ENCODE data around the gene CNOT4. TPM values are rescaled to one million over a fixed set of nuclear protein-coding genes. Genes with fewer than 3 reads are reported as not detected.
"Not testable (repeated sequence)": the region's sequence is repeated elsewhere in the genome, so short reads cannot be mapped to it uniquely, and the experiment has no call there.

CNOT4 gene
- total RNA-seq, 1 experiment from 2014 or later: 34.3 TPM

- DNase-seq: peak; percentile 28 to 60
- Histone ChIP-seq H3K27me3 (no peaks in the 10 kb centered on the region), H3K4me1 (peaks cover 7% of the 10 kb centered on the region), H3K4me3 (no peak overlapping the region), H3K36me3 (no peaks in the 10 kb centered on the region), H3K9me3 (replicated peaks) (no peaks in the 10 kb centered on the region), H3K27ac (no peak overlapping the region)
Measured at GRCh38 chr7:135334830-135335543, 174.9 kb downstream of the CNOT4 start.

- Histone ChIP-seq H3K36me3 (no peaks in the 10 kb centered on the region), H3K4me1 (peaks cover 7% of the 10 kb centered on the region), H3K4me3 (no peak overlapping the region)
Measured at GRCh38 chr7:135333946-135334345, 176.0 kb downstream of the CNOT4 start.

DNA sequence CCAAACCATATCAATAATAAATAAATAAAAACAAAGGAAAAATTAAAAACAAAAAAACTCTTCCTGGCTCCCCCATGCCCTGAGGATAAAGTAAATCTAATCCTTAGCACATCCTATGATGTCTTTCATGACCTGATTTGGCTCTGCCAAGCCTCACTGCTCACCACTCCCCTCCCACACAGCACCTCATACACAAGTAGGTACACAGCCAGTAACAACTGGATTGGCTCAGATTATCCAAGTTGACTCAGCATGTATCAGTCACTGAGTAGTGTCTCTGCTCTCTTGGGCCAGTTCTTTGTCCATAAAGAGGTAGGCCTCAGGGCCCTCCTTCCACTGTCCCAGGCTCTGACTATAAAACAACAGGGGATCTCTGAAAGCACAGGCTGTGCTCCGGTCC lies 176.7 kb downstream of the CNOT4 start:
- DNase-seq: no peak
- no peaks in the 10 kb centered on the region for H3K36me3 ChIP-seq
- no peaks in the 10 kb centered on the region for H3K27me3 ChIP-seq
- H3K9me3 ChIP-seq (replicated peaks): no peaks in the 10 kb centered on the region
- H3K4me1 ChIP-seq: peaks cover 7% of the 10 kb centered on the region
- no peak overlapping the region for H3K27ac ChIP-seq
- no peak overlapping the region for H3K4me3 ChIP-seq

More at GRCh38 chr7:135333946-135334345, 176.0 kb downstream of the CNOT4 start:
- Histone ChIP-seq H3K9me3 (replicated peaks) (no peaks in the 10 kb centered on the region), H3K27me3 (no peaks in the 10 kb centered on the region), H3K27ac (no peak overlapping the region)
- no peak for DNase-seq

GRCh38 chr7:135330088-135330487 lies 179.8 kb downstream of the CNOT4 start:
- H3K27ac ChIP-seq: no peak overlapping the region
- no peaks in the 10 kb centered on the region for H3K27me3 ChIP-seq
- no peak overlapping the region for H3K4me3 ChIP-seq
- no peak for DNase-seq
- peaks cover 4% of the 10 kb centered on the region for H3K4me1 ChIP-seq
- H3K36me3 ChIP-seq: no peaks in the 10 kb centered on the region
- no peaks in the 10 kb centered on the region for H3K9me3 ChIP-seq (replicated peaks)

DNA sequence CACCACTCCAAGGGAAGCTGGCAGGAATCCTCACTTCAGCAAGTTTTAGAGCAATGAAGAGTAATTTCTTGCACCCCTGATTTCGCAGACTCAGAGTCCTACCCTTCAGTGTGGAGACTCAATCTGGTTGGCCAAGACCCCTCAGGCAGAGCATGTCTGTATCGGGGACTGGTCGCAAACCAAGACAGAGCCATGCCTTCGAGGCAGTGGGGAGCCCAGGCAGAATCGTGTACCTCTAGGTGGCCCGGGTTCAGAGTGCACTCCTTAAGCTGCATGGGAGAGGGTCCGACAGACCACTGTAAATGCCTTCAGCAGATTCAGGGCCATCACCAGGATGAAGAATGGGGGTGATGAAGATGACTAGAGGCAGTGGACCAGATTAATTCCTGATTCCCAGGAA lies 181.4 kb downstream of the CNOT4 start:
- Histone ChIP-seq H3K4me1 (no peaks in the 10 kb centered on the region), H3K9me3 (replicated peaks) (no peaks in the 10 kb centered on the region), H3K27me3 (no peaks in the 10 kb centered on the region), H3K4me3 (no peak overlapping the region), H3K36me3 (no peaks in the 10 kb centered on the region), H3K27ac (no peak overlapping the region)
- no peak for DNase-seq

GRCh38 chr7:135328053-135328452 lies 181.8 kb downstream of the CNOT4 start:
- no peaks in the 10 kb centered on the region for H3K4me1 ChIP-seq
- no peaks in the 10 kb centered on the region for H3K36me3 ChIP-seq
- H3K27ac ChIP-seq: no peak overlapping the region
- H3K9me3 ChIP-seq (replicated peaks): no peaks in the 10 kb centered on the region
- no peak overlapping the region for H3K4me3 ChIP-seq
- no peak for DNase-seq
- H3K27me3 ChIP-seq: no peaks in the 10 kb centered on the region

GRCh38 chr7:135327458-135327857 lies 182.4 kb downstream of the CNOT4 start:
- no peaks in the 10 kb centered on the region for H3K36me3 ChIP-seq
- no peaks in the 10 kb centered on the region for H3K27me3 ChIP-seq
- no peak for DNase-seq
- no peaks in the 10 kb centered on the region for H3K9me3 ChIP-seq (replicated peaks)
- H3K4me1 ChIP-seq: no peaks in the 10 kb centered on the region
- H3K4me3 ChIP-seq: no peak overlapping the region
- H3K27ac ChIP-seq: no peak overlapping the region

- Histone ChIP-seq H3K4me1 (peaks cover 2% of the 10 kb centered on the region; the same call in 1 of the 2 replicates), H3K9me3 (replicated peaks) (no peaks in the 10 kb centered on the region), H3K27me3 (no peaks in the 10 kb centered on the region), H3K4me3 (no peak overlapping the region), H3K36me3 (no peaks in the 10 kb centered on the region), H3K27ac (no peak overlapping the region)
- no peak for DNase-seq
Measured at GRCh38 chr7:135326636-135327280, 183.1 kb downstream of the CNOT4 start.

- H3K27ac ChIP-seq: no peak overlapping the region
- no peaks in the 10 kb centered on the region for H3K36me3 ChIP-seq
- DNase-seq: no peak
- peaks cover 17% of the 10 kb centered on the region for H3K4me1 ChIP-seq
- H3K9me3 ChIP-seq (replicated peaks): no peaks in the 10 kb centered on the region
- no peaks in the 10 kb centered on the region for H3K27me3 ChIP-seq
- no peak overlapping the region for H3K4me3 ChIP-seq
Measured at GRCh38 chr7:135322571-135323340, 187.1 kb downstream of the CNOT4 start.

- Histone ChIP-seq H3K9me3 (replicated peaks) (no peaks in the 10 kb centered on the region), H3K27ac (no peak overlapping the region), H3K36me3 (no peaks in the 10 kb centered on the region), H3K4me1 (peaks cover 17% of the 10 kb centered on the region), H3K4me3 (no peak overlapping the region), H3K27me3 (no peaks in the 10 kb centered on the region)
- DNase-seq: peak; percentile 45 to 74
Measured at GRCh38 chr7:135321556-135321955, 188.3 kb downstream of the CNOT4 start.

DNA sequence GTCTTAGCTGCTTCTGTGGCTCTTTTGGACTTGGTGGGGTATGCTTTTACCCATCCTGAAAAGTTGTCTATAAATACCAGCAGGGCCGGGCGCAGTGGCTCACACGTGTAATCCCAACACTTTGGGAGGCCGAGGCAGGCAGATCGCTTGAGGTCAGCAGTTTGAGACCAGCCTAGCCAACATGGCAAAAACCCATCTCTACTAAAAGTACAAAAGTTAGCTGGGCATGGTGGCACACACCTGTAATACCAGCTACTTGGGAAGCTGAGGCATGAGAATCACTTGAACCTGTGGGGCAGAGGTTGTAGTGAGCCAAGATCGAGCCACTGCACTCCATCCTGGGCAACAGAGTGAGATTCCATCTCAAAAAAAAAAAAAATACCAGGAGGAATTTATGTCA lies 188.9 kb downstream of the CNOT4 start:
- not testable (repeated sequence) for DNase-seq, H3K36me3 ChIP-seq, H3K27ac ChIP-seq

DNA sequence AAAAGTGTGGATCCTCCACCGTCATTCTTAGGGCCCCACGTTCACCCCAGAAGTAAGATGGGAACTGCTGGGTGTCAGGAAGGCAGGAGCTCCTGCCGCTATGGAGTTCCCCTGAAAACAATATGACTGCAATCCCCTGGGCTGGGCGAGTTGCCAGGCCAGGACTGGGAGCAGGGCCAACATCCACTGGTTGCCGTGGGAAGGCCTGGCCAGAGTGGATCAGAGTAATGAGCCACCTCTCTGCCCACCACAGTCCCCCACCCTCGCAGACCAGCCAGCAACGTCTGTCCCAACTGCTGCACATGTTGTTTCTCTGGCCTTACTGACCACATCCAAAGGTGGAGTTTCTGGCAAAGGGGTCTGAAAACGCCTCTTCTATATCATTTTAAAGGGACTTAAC lies 189.6 kb downstream of the CNOT4 start:
- H3K27me3 ChIP-seq: no peaks in the 10 kb centered on the region; the same call in 1 of the 2 replicates
- H3K4me3 ChIP-seq: no peak overlapping the region
- no peaks in the 10 kb centered on the region for H3K36me3 ChIP-seq
- H3K4me1 ChIP-seq: peaks cover 17% of the 10 kb centered on the region
- DNase-seq: peak; percentile 88 to 92
- H3K9me3 ChIP-seq (replicated peaks): no peaks in the 10 kb centered on the region
- no peak overlapping the region for H3K27ac ChIP-seq

More for the DNA sequence above, 188.9 kb downstream of the CNOT4 start:
- not testable (repeated sequence) for H3K4me3 ChIP-seq; H3K27me3 ChIP-seq; H3K9me3 ChIP-seq (replicated peaks)
- H3K4me1 ChIP-seq: peaks cover 17% of the 10 kb centered on the region

- Histone ChIP-seq H3K27ac (no peak overlapping the region), H3K27me3 (no peaks in the 10 kb centered on the region; the same call in 1 of the 2 replicates), H3K4me1 (peaks cover 17% of the 10 kb centered on the region), H3K4me3 (no peak overlapping the region), H3K36me3 (no peaks in the 10 kb centered on the region), H3K9me3 (replicated peaks) (no peaks in the 10 kb centered on the region)
- DNase-seq: peak in 1 of 2 experiments; percentile 22
Measured at GRCh38 chr7:135317676-135318325, 192.1 kb downstream of the CNOT4 start.

- H3K4me1 ChIP-seq: peaks cover 16% of the 10 kb centered on the region
- no peaks in the 10 kb centered on the region for H3K9me3 ChIP-seq (replicated peaks)
- H3K27ac ChIP-seq: no peak overlapping the region
- H3K4me3 ChIP-seq: no peak overlapping the region
- DNase-seq: no peak
- H3K36me3 ChIP-seq: no peaks in the 10 kb centered on the region
- H3K27me3 ChIP-seq: no peaks in the 10 kb centered on the region; the same call in 1 of the 2 replicates
Measured at GRCh38 chr7:135316648-135317313, 193.1 kb downstream of the CNOT4 start.

Measured in SJCRH30 (cell line).